Stimulated activated CD4-positive, alpha-beta T cell treated with anti-CD3 and anti-CD28 coated beads, Interleukin-15, amount 100 ng/mL, for 1 hour (primary cell): ENCODE data around the gene RNF38.
"Not testable (repeated sequence)": the region's sequence is repeated elsewhere in the genome, so short reads cannot be mapped to it uniquely, and the experiment has no call there.

Source experiments
- DNase-seq, 2 donors: peaks; one replicate each; pipeline ENCODE4 v3.0.0-alpha.2; 2020; ENCODE audit warnings: low read depth in 1 of 2, low spot score in 1 of 2

The RNF38 gene

GRCh38 chr9:36407122-36407723, 7.2 kb upstream of the RNF38 start:
- DNase-seq = peak; percentile 22 to 29

GRCh38 chr9:36402536-36402935, 2.5 kb upstream of the RNF38 start:
- no peak for DNase-seq

- DNase-seq = no peak
Observed at GRCh38 chr9:36401897-36402480, 1.9 kb upstream of the RNF38 start.

GRCh38 chr9:36401164-36401740, 1.2 kb upstream of the RNF38 start:
- no peak for DNase-seq

- peak; percentile 84 to 90 for DNase-seq
Observed at GRCh38 chr9:36400332-36401163, 479 bp upstream of the RNF38 start.

- no peak for DNase-seq
Observed at GRCh38 chr9:36398745-36399144, 1.3 kb downstream of the RNF38 start.

GRCh38 chr9:36396985-36397384, 3.1 kb downstream of the RNF38 start:
- no peak for DNase-seq

- no peak for DNase-seq
Observed at GRCh38 chr9:36392489-36392888, 7.6 kb downstream of the RNF38 start.

GRCh38 chr9:36389590-36389989, 10.5 kb downstream of the RNF38 start:
- no peak for DNase-seq

GRCh38 chr9:36386396-36386965, 13.6 kb downstream of the RNF38 start:
- not testable (repeated sequence) for DNase-seq

- no peak for DNase-seq
Observed at GRCh38 chr9:36382484-36382883, 17.6 kb downstream of the RNF38 start.

- DNase-seq = no peak
Observed at GRCh38 chr9:36364577-36364976, 35.5 kb downstream of the RNF38 start.

GRCh38 chr9:36363448-36363847, 36.6 kb downstream of the RNF38 start:
- DNase-seq = no peak

- DNase-seq = no peak
Observed at GRCh38 chr9:36358486-36358885, 41.6 kb downstream of the RNF38 start.

- DNase-seq = no peak
Observed at GRCh38 chr9:36357639-36358038, 42.4 kb downstream of the RNF38 start.

- no peak for DNase-seq
Observed at GRCh38 chr9:36346569-36346968, 53.5 kb downstream of the RNF38 start.

- DNase-seq = no peak
Observed at GRCh38 chr9:36345103-36345846, 54.8 kb downstream of the RNF38 start.

GRCh38 chr9:36341936-36342577, 58.0 kb downstream of the RNF38 start:
- DNase-seq = no peak

- DNase-seq = no peak
Observed at GRCh38 chr9:36337865-36338264, 62.2 kb downstream of the RNF38 start.

- DNase-seq = no peak
Observed at GRCh38 chr9:36337002-36337401, 63.1 kb downstream of the RNF38 start.
